Peyer's patch (tissue), 4 donors: ENCODE measurements around the gene BET1L.

Experiments
- POLR2A ChIP-seq, 2 donors: fragments of 450-650 bp; IDR thresholded peaks; one replicate each; pipeline ENCODE4 v1.5.1; 2017; ENCODE audit warnings: antibody characterized with exemption in 2 of 2, mild to moderate bottlenecking in 2 of 2, moderate library complexity in 2 of 2
- TF ChIP-seq, protein P1 (sequence below), 6 experiments: fragments of 450-650 bp in 4 of 6; fragments of 200-600 bp in 2 of 6; sonication (generic) in 1 of 6; IDR thresholded peaks; one replicate each; pipeline ENCODE4 v1.5.1; 2017 to 2019; ENCODE audit warnings: antibody characterized with exemption in 6 of 6, mild to moderate bottlenecking in 3 of 6, moderate library complexity in 1 of 6

DNA sequence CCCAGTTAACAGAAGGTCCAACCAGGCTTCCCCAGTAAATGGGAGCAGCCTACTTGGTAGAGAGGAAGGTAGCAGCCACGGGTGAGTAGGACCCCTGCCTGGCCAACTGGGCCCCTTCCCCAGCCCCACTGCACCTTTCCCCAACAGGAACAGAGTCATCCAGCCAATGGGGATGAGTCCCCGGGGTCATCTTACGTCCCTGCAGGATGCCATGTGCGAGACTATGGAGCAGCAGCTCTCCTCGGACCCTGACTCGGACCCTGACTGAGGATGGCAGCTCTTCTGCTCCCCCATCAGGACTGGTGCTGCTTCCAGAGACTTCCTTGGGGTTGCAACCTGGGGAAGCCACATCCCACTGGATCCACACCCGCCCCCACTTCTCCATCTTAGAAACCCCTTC is 6.9 kb upstream of the BET1L start:
- no peak for TF ChIP-seq POLR2A (IDR thresholded peaks at IDR 0.05)
- TF ChIP-seq, protein P1, sequence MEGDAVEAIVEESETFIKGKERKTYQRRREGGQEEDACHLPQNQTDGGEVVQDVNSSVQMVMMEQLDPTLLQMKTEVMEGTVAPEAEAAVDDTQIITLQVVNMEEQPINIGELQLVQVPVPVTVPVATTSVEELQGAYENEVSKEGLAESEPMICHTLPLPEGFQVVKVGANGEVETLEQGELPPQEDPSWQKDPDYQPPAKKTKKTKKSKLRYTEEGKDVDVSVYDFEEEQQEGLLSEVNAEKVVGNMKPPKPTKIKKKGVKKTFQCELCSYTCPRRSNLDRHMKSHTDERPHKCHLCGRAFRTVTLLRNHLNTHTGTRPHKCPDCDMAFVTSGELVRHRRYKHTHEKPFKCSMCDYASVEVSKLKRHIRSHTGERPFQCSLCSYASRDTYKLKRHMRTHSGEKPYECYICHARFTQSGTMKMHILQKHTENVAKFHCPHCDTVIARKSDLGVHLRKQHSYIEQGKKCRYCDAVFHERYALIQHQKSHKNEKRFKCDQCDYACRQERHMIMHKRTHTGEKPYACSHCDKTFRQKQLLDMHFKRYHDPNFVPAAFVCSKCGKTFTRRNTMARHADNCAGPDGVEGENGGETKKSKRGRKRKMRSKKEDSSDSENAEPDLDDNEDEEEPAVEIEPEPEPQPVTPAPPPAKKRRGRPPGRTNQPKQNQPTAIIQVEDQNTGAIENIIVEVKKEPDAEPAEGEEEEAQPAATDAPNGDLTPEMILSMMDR (IDR thresholded peaks at IDR 0.05), result no peak
